Upper lobe of left lung (tissue), 6 donors: ENCODE results near the gene MTM1. TPM values are rescaled to one million over a fixed set of nuclear protein-coding genes. Genes with fewer than 3 reads are reported as not detected.

Source experiments
- ATAC-seq, 2 donors: fragments of 200-7000 bp; cut with Tn5 transposase; one replicate each; pipeline ENCODE4 v1.9.1; 2022; ENCODE audit warnings: mild to moderate bottlenecking in 2 of 2, moderate library complexity in 2 of 2; ENCODE audit not compliant: low FRiP score in 2 of 2
- DNase-seq, 2 donors: peaks; one replicate each; pipeline ENCODE4 v3.0.0-alpha.2; 2019 to 2020
- H3K27ac ChIP-seq, 4 donors: fragments of 200-600 bp; sonication (generic); one replicate each; pipeline ENCODE4 v1.5.1; 2016 to 2019
- H3K27me3 ChIP-seq, 4 donors: fragments of 200-600 bp; sonication (generic); one replicate each; pipeline ENCODE4 v1.5.1; 2017 to 2019
- H3K36me3 ChIP-seq, 4 donors: fragments of 200-600 bp; sonication (generic); one replicate each; pipeline ENCODE4 v1.5.1; 2016 to 2019
- H3K4me1 ChIP-seq, 4 donors: fragments of 200-600 bp; sonication (generic); one replicate each; pipeline ENCODE4 v1.5.1; 2018 to 2019
- H3K4me3 ChIP-seq, 4 donors: fragments of 200-600 bp; sonication (generic); one replicate each; pipeline ENCODE4 v1.5.1; 2017 to 2019; ENCODE audit warnings: mild to moderate bottlenecking in 2 of 4, moderate library complexity in 1 of 4
- H3K9me3 ChIP-seq, 4 donors: fragments of 200-600 bp; sonication (generic); one replicate each; pipeline ENCODE4 v1.5.1; 2018 to 2019
- CTCF ChIP-seq, 6 experiments: fragments of 450-650 bp in 4 of 6; fragments of 200-600 bp in 2 of 6; sonication (generic) in 2 of 6; IDR thresholded peaks; one replicate each; pipeline ENCODE4 v1.5.1; 2016 to 2019; ENCODE audit warnings: antibody characterized with exemption in 6 of 6
- EP300 ChIP-seq, 4 donors: sonication (generic); formaldehyde crosslinking; IDR thresholded peaks; one replicate each; pipeline ENCODE4 v1.5.1; 2017; ENCODE audit warnings: antibody characterized with exemption in 4 of 4, control low read depth in 2 of 4
- POLR2A ChIP-seq, 4 donors: fragments of 450-650 bp; IDR thresholded peaks; one replicate each; pipeline ENCODE4 v1.5.1; 2016 to 2017; ENCODE audit warnings: antibody characterized with exemption in 4 of 4, mild to moderate bottlenecking in 2 of 4
- POLR2AphosphoS5 ChIP-seq, 2 donors: sonication (generic); formaldehyde crosslinking; IDR thresholded peaks; one replicate each; pipeline ENCODE4 v1.5.1; 2017; ENCODE audit warnings: antibody characterized with exemption in 2 of 2
- WGBS, 2 donors: methylation state at CpG; one replicate each; pipeline ENCODE4 v1.1.5; 2017 to 2018; 5-methylcytosine and 5-hydroxymethylcytosine counted together
- total RNA-seq, 6 donors: library from RNA; depleted of rRNA in 4 of 6; stranded (reverse); fragments of >200 nt in 4 of 6; gene quantifications; one replicate each; pipeline versions ENCODE4 v1.1.0 to v1.2.1, GENCODE V29; 2016 to 2021
- donor health status: DM: no; HTN: no; CAD: no; lungs with moderate emphysema.
- donor health status: DM: no; HTN: yes; CAD: no; lungs with severe emphysema.

MTM1 gene
- 10 to 100 TPM in 5 of 6 donors, 1 to 10 TPM in 1; 5.1 to 30.6 (median 20.6) TPM for total RNA-seq

- peak; percentile 96 to 97 for DNase-seq
- no peaks in the 10 kb centered on the region for H3K9me3 ChIP-seq
- H3K4me1 ChIP-seq: peaks cover 6 to 26% (median 16%) of the 10 kb centered on the region in 4 donors
- ATAC-seq: peak; percentile 97 to 99
- peak within 1 kb of the TSS; percentile 45 to 87 (median 71) for H3K4me3 ChIP-seq
- WGBS, 2 donors: 41% methylated on average over 73 of the region's 89 CpGs; no CpG with 5 or more reads in 1 of the 2 donors
- H3K27ac ChIP-seq: peak within 1 kb of the TSS; percentile 89 to 96 (median 90)
- no peaks in the 10 kb centered on the region for H3K36me3 ChIP-seq
- no peaks in the 10 kb centered on the region for H3K27me3 ChIP-seq
- TF ChIP-seq CTCF (IDR thresholded peaks at IDR 0.05) (no peak), POLR2AphosphoS5 (IDR thresholded peaks at IDR 0.05) (peak; percentile 66 to 74), POLR2A (IDR thresholded peaks at IDR 0.05) (peak in 3 of 4 donors; percentile 30 to 88 (median 46)), EP300 (IDR thresholded peaks at IDR 0.05) (no peak)
Measured at GRCh38 chrX:150568320-150569154, at the start of gene MTM1. Gene MTM1, plus strand, starts transcription at chrX:150568621. Its CDS starts 23,994 bp downstream, at chrX:150592615.

- H3K36me3 ChIP-seq: no peaks in the 10 kb centered on the region
- no peak overlapping the region for H3K4me3 ChIP-seq
- TF ChIP-seq POLR2A (IDR thresholded peaks at IDR 0.05) (no peak), CTCF (IDR thresholded peaks at IDR 0.05) (no peak), EP300 (IDR thresholded peaks at IDR 0.05) (no peak), POLR2AphosphoS5 (IDR thresholded peaks at IDR 0.05) (no peak)
Measured at GRCh38 chrX:150522494-150522893, 45.9 kb upstream of the MTM1 start.

DNA sequence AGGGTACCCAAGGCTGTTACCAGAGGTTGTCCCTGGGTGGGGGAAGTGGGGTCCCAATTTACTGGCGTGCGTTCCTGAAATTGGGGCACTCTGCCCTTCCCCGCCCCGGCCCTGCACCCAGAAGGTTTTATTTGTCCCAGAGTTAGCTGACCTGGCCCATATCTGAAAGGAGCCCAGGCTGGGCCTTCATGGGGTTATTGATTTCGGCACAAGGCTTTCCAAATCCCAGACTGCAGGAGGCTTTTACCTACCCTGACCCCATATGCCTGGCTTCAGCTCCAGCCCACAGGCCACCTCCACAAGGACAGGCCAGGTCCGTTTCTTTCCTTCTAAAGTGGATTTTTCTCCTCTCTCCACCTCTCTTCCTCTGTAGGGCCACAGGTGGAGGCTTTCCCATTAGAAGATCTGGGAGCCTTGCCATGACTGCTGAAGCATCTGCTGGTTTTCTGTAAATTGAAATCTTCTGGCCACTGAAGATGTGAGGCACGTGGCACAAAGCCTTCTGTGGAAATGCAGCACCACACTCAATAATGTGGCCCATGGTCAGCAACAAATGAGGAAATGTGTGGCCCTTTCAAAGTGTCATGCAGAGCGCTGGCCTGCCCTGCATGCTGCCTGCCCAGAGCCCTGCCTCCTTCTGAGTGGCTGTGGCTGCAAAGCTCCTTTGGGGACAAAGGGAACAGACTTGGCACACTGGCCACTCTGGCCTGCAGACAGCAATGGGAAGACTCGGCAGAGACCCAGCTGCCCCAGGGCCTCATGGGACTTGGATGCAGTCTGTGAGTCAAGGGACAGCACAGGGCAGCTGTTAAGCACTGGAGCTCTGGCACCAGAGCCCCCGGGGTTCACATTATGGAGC, 43.1 kb upstream of the MTM1 start:
- WGBS, 2 donors: 77 to 96% methylated on average over 7 to 10 of the region's 10 CpGs
- H3K27ac ChIP-seq: no peak overlapping the region
- TF ChIP-seq POLR2A (IDR thresholded peaks at IDR 0.05) (no peak), POLR2AphosphoS5 (IDR thresholded peaks at IDR 0.05) (no peak), EP300 (IDR thresholded peaks at IDR 0.05) (no peak), CTCF (IDR thresholded peaks at IDR 0.05) (no peak)
- H3K9me3 ChIP-seq: no peaks in the 10 kb centered on the region
- no peak overlapping the region for H3K4me3 ChIP-seq
- no peaks in the 10 kb centered on the region for H3K36me3 ChIP-seq
- DNase-seq (no peak), ATAC-seq (no peak)
- H3K27me3 ChIP-seq: no peaks in the 10 kb centered on the region
- H3K4me1 ChIP-seq: no peaks in the 10 kb centered on the region

More at GRCh38 chrX:150522494-150522893, 45.9 kb upstream of the MTM1 start:
- ATAC-seq: no peak
- 82 to 92% methylated on average over 2 of the region's 2 CpGs for WGBS, 2 donors
- Histone ChIP-seq H3K9me3 (no peaks in the 10 kb centered on the region), H3K27me3 (no peaks in the 10 kb centered on the region), H3K4me1 (no peaks in the 10 kb centered on the region), H3K27ac (no peak overlapping the region)
- DNase-seq: no peak

- Histone ChIP-seq H3K4me3 (no peak overlapping the region), H3K4me1 (no peaks in the 10 kb centered on the region), H3K27ac (no peak overlapping the region), H3K9me3 (no peaks in the 10 kb centered on the region), H3K36me3 (no peaks in the 10 kb centered on the region), H3K27me3 (no peaks in the 10 kb centered on the region)
- DNase-seq (no peak), ATAC-seq (no peak)
- WGBS, 2 donors: 77 to 97% methylated on average over 6 to 7 of the region's 7 CpGs
- TF ChIP-seq POLR2AphosphoS5 (IDR thresholded peaks at IDR 0.05) (no peak), EP300 (IDR thresholded peaks at IDR 0.05) (no peak), CTCF (IDR thresholded peaks at IDR 0.05) (no peak)
Measured at GRCh38 chrX:150526692-150527091, 41.7 kb upstream of the MTM1 start.
